Mononuclear cell (primary cell): ENCODE data around the gene PTH1R. TPM values are rescaled to one million over a fixed set of nuclear protein-coding genes. Genes with fewer than 3 reads are reported as not detected.

Experiments used
- H3K27me3 ChIP-seq: 2 replicates; pipeline ENCODE4 v1.6.0; 2011; ENCODE audit warnings: low read length, control low read depth; ENCODE audit not compliant: insufficient read depth
- H3K4me1 ChIP-seq: 2 replicates; pipeline ENCODE4 v1.5.1; 2011; ENCODE audit warnings: mild to moderate bottlenecking, low read length, control low read depth; ENCODE audit not compliant: insufficient read depth
- H3K4me3 ChIP-seq: 2 replicates; pipeline ENCODE4 v1.5.1; 2011; ENCODE audit warnings: mild to moderate bottlenecking, low read length, moderate library complexity
- H3K9me3 ChIP-seq: 2 replicates; pipeline ENCODE4 v1.5.1; 2011; ENCODE audit warnings: low read depth, mild to moderate bottlenecking, control low read depth, low read length
- total RNA-seq: library from RNA; depleted of rRNA; stranded (reverse); fragments of >200 nt; gene quantifications from one replicate; pipeline ENCODE4 v1.2.3, GENCODE V29; 2012

The PTH1R gene
- total RNA-seq = not detected

DNA sequence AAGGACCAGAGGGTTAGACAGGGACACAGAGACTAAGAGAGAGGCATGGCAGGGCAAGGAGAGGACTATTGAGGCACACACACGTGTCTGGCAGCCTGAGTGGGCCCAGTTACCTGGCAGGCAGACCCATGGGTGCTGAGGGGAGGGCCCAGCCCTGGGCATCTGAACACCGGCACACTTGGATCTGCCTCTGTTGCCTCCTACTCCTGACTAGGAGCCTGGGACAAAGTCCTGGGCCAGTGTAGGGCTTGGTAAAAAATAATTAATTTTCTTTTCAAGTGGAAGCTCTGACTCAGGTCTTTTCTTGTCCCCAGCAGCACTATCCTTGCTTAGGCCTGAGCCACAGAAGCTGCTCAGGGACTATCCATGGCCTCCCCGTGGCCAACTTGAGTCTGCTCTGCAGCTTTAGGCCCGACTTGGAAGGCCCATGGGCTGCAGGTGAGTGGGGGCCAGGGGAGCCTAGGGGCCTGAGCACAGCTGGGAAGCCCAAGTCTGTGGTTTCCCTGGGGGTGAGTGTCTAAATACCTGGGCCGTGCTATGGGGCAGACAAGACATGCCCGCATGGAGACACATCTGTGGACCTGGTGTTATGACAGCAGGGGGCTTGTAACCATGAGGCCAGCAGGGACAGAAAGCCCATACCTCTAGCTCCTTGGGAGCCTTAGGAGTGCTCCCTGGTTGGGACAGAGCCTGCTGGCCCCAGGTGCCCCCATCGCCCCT, at the start of gene PTH1R:
Gene PTH1R (plus strand): TSS at position 316 of the 720 bp plus-strand sequence. CDS start 5,839 bp downstream, outside the sequence.
- peaks cover 8% of the 10 kb centered on the region for H3K4me1 ChIP-seq
- H3K27me3 ChIP-seq = peaks cover 21% of the 10 kb centered on the region
- H3K4me3 ChIP-seq = no peak within 1 kb of the TSS
- H3K9me3 ChIP-seq = no peaks in the 10 kb centered on the region

DNA sequence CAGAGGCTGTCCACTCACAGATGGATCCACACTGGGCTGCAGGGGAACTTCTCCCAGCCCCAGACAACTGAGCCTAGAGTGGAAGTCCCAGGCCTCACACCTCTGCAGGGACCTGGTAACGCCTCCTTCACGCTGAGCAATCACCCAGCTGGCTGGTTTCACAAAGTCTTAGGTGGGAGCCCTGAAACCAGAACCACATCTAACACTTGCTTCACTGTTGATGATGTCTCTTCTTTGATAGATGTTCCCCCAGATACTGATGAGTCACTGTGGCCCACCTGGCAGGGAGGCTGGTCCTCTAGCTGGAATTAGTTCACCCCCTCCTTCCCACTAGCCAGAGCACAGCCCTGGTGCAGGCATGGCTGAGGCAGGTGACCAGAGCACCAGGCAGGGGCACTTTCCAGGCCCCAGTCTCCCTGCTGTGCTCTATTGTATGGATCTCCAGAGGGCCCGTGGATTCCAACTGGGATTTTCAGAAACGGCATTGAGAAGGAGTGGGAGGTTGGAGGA, 47.8 kb upstream of the PTH1R start:
- H3K4me1 ChIP-seq = no peaks in the 10 kb centered on the region
- H3K9me3 ChIP-seq = no peaks in the 10 kb centered on the region
- no peaks in the 10 kb centered on the region for H3K27me3 ChIP-seq
- no peak overlapping the region for H3K4me3 ChIP-seq

DNA sequence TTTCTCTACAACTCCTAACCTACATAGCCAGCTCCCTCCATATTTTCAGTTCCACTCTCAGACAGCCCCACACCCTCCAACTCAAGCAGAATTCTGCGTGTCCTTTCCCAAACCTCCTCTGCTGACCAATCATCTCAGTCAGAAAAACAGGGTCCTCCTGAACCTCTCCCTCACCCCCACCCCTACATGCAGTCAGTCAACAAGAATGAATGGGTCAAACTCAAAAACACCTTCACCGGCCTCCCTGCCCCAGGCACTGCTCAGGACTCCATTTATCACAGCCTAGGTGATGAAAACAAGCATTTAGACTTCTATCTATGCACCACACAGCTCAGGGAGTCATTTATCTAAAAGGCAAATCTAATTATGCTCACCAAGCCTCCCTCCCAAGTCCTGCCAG, 46.7 kb upstream of the PTH1R start:
- Histone ChIP-seq H3K27me3 (no peaks in the 10 kb centered on the region), H3K4me1 (no peaks in the 10 kb centered on the region), H3K4me3 (no peak overlapping the region), H3K9me3 (no peaks in the 10 kb centered on the region)

GRCh38 chr3:46831316-46831715, 46.2 kb upstream of the PTH1R start:
- Histone ChIP-seq H3K4me3 (no peak overlapping the region), H3K9me3 (no peaks in the 10 kb centered on the region), H3K27me3 (no peaks in the 10 kb centered on the region), H3K4me1 (no peaks in the 10 kb centered on the region)

DNA sequence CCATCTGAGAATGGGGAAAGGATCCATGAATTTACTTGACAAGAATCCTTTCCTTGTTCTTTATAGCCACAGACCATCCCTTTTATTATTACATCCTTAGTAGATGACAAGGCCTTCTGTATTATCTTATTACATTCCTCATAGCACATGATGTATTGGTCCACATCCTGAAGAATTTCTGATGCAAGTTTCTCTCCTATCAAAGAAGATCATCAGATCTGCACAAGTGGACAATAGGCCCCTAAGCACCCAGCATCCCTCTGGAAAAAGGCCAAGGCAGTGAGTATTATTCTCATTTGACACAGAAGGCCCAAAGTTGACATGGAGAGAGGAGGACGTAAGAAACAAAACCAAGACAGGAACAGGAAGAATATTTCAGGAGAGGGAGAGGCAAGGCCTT, 45.7 kb upstream of the PTH1R start:
- no peaks in the 10 kb centered on the region for H3K27me3 ChIP-seq
- H3K4me1 ChIP-seq = no peaks in the 10 kb centered on the region
- no peaks in the 10 kb centered on the region for H3K9me3 ChIP-seq
- H3K4me3 ChIP-seq = no peak overlapping the region

DNA sequence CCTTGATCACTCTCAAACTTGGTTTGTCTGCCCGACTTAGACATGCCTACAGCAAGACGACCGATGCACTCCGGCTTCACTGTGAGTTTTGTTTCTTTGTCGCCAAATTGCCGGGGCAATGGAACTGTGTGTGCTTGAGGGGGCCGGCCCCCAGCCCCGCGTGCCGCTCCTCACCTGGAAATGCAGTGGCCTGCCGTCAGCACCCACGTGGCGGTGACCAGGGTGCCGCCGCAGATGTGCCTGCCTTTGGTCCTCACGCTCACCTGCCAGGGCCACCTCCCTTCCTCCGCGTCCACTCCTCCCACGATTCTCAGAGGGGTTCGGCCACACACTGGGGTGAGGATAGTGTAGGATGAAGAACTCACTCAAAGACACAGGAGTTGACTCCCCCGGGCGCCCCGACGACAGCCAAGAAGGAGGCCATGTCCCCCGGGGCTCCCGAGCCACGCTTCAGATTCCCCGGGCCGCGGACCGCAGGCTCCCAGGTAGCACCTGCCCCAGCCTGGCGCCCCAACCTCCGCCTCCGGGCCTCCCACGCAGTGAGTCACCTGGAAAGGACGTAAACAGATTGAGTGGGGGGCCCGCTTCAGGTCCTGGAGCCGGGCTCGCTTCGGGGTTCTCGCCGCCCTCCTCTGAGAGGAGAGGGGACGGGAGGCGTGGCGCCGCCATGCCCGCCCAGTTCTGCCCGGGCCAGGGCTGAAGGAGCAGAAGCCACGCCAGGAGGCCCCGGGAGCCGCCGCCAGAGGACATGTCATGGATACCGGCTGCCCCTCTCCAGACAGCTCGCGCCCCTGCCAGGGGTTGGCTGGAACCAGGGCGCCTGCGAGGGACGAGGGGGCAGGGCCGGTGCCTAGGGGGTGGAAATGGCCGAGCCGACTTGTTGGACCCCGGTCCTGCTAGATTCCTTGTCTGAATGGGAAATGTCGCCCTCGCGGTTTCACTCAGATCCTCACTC, 43.9 kb upstream of the PTH1R start:
- no peak overlapping the region for H3K4me3 ChIP-seq
- H3K27me3 ChIP-seq = no peaks in the 10 kb centered on the region
- peaks cover 9% of the 10 kb centered on the region for H3K9me3 ChIP-seq
- no peaks in the 10 kb centered on the region for H3K4me1 ChIP-seq

DNA sequence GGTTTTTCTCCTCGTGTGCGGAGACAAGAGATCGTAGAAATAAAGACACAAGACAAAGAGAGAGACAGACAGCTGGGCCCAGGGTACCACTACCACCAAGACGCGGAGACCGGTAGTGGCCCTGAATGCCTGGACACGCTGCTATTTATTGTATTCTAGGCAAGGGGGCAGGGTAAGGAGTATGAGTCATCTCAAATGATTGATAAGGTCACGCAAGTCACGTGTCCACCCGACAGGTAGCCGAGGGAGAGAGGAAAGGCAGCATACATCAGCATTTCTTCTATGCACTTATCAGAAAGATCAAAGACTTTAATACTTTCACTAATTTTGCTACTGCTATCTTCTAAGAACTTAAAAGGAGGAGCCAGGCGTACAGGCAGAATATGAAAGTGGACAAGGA, 42.5 kb upstream of the PTH1R start:
- Histone ChIP-seq H3K9me3 (peaks cover 13% of the 10 kb centered on the region), H3K4me3 (no peak overlapping the region), H3K27me3 (no peaks in the 10 kb centered on the region), H3K4me1 (no peaks in the 10 kb centered on the region)

GRCh38 chr3:46835491-46835890, 42.0 kb upstream of the PTH1R start:
- Histone ChIP-seq H3K27me3 (no peaks in the 10 kb centered on the region), H3K9me3 (peaks cover 16% of the 10 kb centered on the region), H3K4me1 (no peaks in the 10 kb centered on the region), H3K4me3 (no peak overlapping the region)

- peaks cover 31% of the 10 kb centered on the region for H3K9me3 ChIP-seq
- no peaks in the 10 kb centered on the region for H3K4me1 ChIP-seq
- no peak overlapping the region for H3K4me3 ChIP-seq
- no peaks in the 10 kb centered on the region for H3K27me3 ChIP-seq
Observed at GRCh38 chr3:46838301-46838700, 39.2 kb upstream of the PTH1R start.

DNA sequence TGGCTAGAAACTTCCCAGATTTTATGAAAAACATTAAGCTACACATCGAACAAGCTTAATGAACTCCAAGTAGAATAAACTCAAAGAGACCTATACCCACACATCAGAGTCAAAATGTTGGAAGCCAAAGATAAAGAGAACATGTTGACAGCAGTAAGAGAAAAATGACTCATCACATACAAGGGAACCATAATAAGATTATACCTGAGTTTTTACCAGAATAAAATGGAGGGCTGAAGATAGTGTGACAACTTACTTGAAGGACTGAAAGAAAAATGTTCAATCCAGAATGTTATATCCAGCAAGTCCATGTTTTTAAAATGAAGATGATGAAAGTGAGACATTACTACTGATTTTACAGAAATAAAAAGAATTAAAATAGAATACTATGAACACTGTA, 37.0 kb upstream of the PTH1R start:
- no peaks in the 10 kb centered on the region for H3K27me3 ChIP-seq
- H3K4me1 ChIP-seq = peaks cover 7% of the 10 kb centered on the region
- H3K9me3 ChIP-seq = peaks cover 31% of the 10 kb centered on the region
- H3K4me3 ChIP-seq = no peak overlapping the region

- peaks cover 19% of the 10 kb centered on the region for H3K4me1 ChIP-seq
- peaks cover 24% of the 10 kb centered on the region for H3K9me3 ChIP-seq
- no peaks in the 10 kb centered on the region for H3K27me3 ChIP-seq
- H3K4me3 ChIP-seq = no peak overlapping the region
Observed at GRCh38 chr3:46843508-46843907, 34.0 kb upstream of the PTH1R start.

- H3K27me3 ChIP-seq = no peaks in the 10 kb centered on the region
- no peak overlapping the region for H3K4me3 ChIP-seq
- peaks cover 19% of the 10 kb centered on the region for H3K4me1 ChIP-seq
- peaks cover 19% of the 10 kb centered on the region for H3K9me3 ChIP-seq
Observed at GRCh38 chr3:46844397-46844796, 33.1 kb upstream of the PTH1R start.

- Histone ChIP-seq H3K4me3 (no peak overlapping the region), H3K27me3 (no peaks in the 10 kb centered on the region), H3K4me1 (peaks cover 19% of the 10 kb centered on the region), H3K9me3 (peaks cover 19% of the 10 kb centered on the region)
Observed at GRCh38 chr3:46844881-46845312, 32.6 kb upstream of the PTH1R start.

DNA sequence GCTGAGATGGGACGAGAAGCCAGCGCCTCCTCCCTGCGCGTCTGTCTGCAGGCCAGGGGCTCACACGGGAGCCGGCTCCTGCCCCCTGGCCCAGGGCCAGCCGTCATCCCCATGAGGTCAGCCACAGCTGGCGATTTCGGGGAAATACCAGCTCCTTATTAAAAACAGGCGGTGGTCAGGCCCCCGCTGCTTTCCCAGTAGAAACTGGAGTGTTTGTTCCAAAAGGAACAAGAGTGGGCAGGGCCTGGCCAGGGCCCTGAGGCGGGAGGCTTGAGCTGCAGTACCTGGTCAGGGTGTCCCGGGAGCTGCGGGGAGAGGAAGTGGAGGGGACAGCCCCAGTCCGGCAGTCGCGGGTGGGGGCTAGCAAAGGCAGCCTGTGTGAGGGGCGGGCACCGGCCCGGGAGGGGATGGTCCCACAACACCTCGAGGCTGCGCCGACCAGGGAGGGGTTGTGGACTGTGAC, 32.1 kb upstream of the PTH1R start:
- H3K4me3 ChIP-seq = peak overlapping the region; percentile 43
- peaks cover 16% of the 10 kb centered on the region for H3K9me3 ChIP-seq
- peaks cover 19% of the 10 kb centered on the region for H3K4me1 ChIP-seq
- H3K27me3 ChIP-seq = no peaks in the 10 kb centered on the region
